ENCODE data around the gene CTIF.
A peak's percentile ranks its signal among the peaks of the same experiment; 100 is the strongest.

CTIF gene

GRCh38 chr18:48600456-48601090 is 61.7 kb downstream of the CTIF start:
- FAIRE-seq = no peak
- DNase-seq (ENCODE audit: low spot score) = no peak

GRCh38 chr18:48601343-48601742 is 62.5 kb downstream of the CTIF start:
- DNase-seq (ENCODE audit: low spot score) (no peak), FAIRE-seq (no peak)

GRCh38 chr18:48602759-48603390 is 64.0 kb downstream of the CTIF start:
- no peak for DNase-seq (ENCODE audit: low spot score)
- FAIRE-seq = peak; percentile 53

GRCh38 chr18:48605408-48605845 is 66.6 kb downstream of the CTIF start:
- FAIRE-seq (no peak), DNase-seq (ENCODE audit: low spot score) (no peak)

- FAIRE-seq = no peak
- DNase-seq (ENCODE audit: low spot score) = peak; percentile 72
Measured at GRCh38 chr18:48607056-48607984, 68.5 kb downstream of the CTIF start.

GRCh38 chr18:48608581-48608980 is 69.8 kb downstream of the CTIF start:
- FAIRE-seq (no peak), DNase-seq (ENCODE audit: low spot score) (no peak)

GRCh38 chr18:48609114-48609513 is 70.3 kb downstream of the CTIF start:
- FAIRE-seq = no peak
- no peak for DNase-seq (ENCODE audit: low spot score)

- no peak for FAIRE-seq
Measured at GRCh38 chr18:48609820-48610815, 71.3 kb downstream of the CTIF start.

GRCh38 chr18:48611203-48611602 is 72.4 kb downstream of the CTIF start:
- FAIRE-seq (no peak), DNase-seq (ENCODE audit: low spot score) (no peak)

More at GRCh38 chr18:48609820-48610815, 71.3 kb downstream of the CTIF start:
- DNase-seq (ENCODE audit: low spot score) = peak; percentile 21

- DNase-seq (ENCODE audit: low spot score) (no peak), FAIRE-seq (no peak)
Measured at GRCh38 chr18:48611785-48612480, 73.1 kb downstream of the CTIF start.

- FAIRE-seq = no peak
- no peak for DNase-seq (ENCODE audit: low spot score)
Measured at GRCh38 chr18:48612511-48612910, 73.7 kb downstream of the CTIF start.

GRCh38 chr18:48612917-48613316 is 74.1 kb downstream of the CTIF start:
- DNase-seq (ENCODE audit: low spot score) (no peak), FAIRE-seq (no peak)

GRCh38 chr18:48613589-48614404 is 75.0 kb downstream of the CTIF start:
- FAIRE-seq (no peak), DNase-seq (ENCODE audit: low spot score) (no peak)

GRCh38 chr18:48615566-48616401 is 77.0 kb downstream of the CTIF start:
- DNase-seq (ENCODE audit: low spot score) (no peak), FAIRE-seq (no peak)

GRCh38 chr18:48616484-48617255 is 77.8 kb downstream of the CTIF start:
- FAIRE-seq (no peak), DNase-seq (ENCODE audit: low spot score) (no peak)

- DNase-seq (ENCODE audit: low spot score) = no peak
- no peak for FAIRE-seq
Measured at GRCh38 chr18:48617844-48618497, 79.1 kb downstream of the CTIF start.

GRCh38 chr18:48619016-48619415 is 80.2 kb downstream of the CTIF start:
- FAIRE-seq = no peak
- DNase-seq (ENCODE audit: low spot score) = no peak
